ENCODE results near the gene PPP1R37.

Gene PPP1R37

GRCh38 chr19:45140533-45140932 lies 47.6 kb downstream of the PPP1R37 start:
- DNase-seq: no peak

DNA sequence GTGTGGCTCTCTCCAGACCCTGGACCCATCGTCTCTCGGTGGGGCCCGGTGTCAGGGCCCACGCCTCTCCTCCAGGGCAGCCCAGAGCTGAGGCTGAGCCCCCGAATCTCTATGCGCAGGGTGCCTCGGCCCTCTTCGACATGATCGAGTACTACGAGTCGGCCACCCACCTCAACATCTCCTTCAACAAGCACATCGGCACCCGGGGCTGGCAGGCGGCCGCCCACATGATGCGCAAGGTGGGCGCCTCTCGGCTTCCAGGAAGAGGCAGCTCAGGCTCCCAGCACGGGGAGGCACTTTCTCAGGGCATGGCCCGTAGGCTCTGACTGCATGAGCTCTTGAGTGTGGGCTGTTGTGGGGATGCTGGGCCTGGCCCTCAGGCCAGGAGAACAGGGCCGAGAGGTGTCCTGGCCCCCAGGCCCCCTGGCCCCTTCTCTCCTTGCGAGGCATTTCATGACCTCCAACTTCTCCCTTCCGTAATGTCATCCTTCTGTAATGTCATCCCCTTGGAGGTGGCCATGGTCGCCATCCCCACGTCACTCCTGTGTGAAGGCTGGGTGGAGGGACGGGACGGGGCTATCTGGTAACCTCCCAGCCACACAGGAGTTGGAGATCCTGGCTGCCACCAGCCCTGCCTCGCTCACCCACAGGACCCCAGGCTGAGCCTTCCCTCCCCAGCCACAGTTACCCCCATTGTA lies 48.4 kb downstream of the PPP1R37 start:
- DNase-seq: no peak

- DNase-seq: no peak
Measured at GRCh38 chr19:45142016-45142725, 49.2 kb downstream of the PPP1R37 start.

GRCh38 chr19:45142726-45143110 lies 49.7 kb downstream of the PPP1R37 start:
- no peak for DNase-seq

GRCh38 chr19:45144431-45145269 lies 51.7 kb downstream of the PPP1R37 start:
- DNase-seq: no peak

GRCh38 chr19:45145270-45146189 lies 52.6 kb downstream of the PPP1R37 start:
- no peak for DNase-seq

GRCh38 chr19:45146251-45146650 lies 53.3 kb downstream of the PPP1R37 start:
- DNase-seq: no peak

DNA sequence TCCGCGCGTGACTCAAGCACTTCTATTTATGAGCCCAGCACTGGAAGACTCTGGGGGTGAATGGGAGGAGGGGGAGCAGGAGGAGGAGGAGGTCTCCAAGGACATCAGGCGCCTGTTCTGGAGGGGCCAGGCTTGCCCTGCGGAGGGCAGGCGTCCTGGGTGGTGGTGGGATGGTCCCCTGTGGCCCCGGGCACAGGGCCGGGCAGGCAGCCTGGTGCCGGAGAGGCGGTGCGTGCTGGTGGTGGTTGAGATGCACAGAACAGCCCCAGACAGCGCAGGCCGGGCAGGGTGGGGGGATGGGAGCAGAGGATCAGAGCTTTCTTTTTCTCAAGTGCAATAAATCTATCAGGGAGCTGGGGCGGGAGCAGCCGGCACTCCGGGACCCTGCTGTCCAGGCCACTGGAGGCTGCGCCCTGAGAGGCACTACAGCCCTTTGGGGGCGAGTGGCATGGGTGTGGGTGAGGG lies 53.8 kb downstream of the PPP1R37 start:
- no peak for DNase-seq

- DNase-seq: no peak
Measured at GRCh38 chr19:45147835-45148676, 55.1 kb downstream of the PPP1R37 start.

DNA sequence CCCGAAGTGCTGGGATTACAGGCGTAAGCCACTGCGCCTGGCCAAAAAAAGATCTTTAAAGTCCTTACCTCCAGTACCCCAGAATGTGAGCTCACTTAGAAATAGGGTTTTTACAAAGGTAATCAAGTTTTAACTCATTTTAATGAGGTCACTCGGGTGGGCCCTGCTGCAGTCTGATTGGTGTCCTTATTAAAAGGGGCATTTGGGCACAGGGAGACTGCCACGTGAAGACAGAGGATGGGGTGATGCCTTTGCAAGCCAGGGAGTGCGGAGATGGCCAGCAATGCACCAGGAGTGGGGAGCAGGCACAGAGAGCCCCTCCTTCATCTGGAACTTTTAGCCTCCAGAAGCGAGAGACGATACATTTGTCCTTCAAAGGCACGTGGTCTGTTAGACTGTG lies 56.1 kb downstream of the PPP1R37 start:
- DNase-seq: no peak

DNA sequence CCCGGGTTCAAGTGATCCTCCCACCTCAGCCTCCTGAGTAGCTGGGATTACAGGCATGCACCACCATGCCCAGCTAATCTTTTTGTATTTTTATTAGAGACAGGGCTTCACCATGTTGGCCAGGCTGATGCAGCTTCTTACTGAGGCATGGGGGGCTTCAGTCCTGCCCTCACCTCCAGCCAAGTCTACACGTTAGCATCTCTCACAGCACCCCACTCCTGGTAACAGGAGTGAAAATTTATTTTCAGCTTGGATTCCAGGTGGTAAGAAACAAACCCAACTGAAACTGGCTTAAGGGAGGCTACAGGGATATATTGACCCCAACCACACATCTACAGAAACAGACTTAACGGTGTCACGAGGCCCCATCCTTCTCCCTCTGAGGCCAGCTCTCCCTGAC lies 57.2 kb downstream of the PPP1R37 start:
- no peak for DNase-seq

- no peak for DNase-seq
Measured at GRCh38 chr19:45150751-45151281, 57.8 kb downstream of the PPP1R37 start.

DNA sequence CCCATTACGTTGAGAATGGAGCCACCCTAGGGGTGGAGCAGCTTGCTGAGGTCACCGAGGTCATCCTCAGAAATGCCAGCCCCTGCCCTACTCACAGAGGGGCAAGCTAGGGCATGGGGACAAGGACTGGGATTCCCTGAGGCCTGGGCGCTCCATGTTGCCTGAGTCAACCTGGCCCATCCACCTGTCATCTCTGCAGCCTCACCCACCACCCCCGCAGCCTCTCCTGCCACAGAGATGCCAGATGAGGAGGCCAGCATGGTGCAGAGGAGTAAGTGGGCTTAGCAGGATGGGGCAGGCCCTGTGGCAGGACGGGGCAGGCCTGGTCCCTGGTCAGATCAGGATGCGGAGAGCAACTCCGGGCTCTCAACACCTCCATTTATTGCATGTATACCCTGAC lies 58.3 kb downstream of the PPP1R37 start:
- no peak for DNase-seq

DNA sequence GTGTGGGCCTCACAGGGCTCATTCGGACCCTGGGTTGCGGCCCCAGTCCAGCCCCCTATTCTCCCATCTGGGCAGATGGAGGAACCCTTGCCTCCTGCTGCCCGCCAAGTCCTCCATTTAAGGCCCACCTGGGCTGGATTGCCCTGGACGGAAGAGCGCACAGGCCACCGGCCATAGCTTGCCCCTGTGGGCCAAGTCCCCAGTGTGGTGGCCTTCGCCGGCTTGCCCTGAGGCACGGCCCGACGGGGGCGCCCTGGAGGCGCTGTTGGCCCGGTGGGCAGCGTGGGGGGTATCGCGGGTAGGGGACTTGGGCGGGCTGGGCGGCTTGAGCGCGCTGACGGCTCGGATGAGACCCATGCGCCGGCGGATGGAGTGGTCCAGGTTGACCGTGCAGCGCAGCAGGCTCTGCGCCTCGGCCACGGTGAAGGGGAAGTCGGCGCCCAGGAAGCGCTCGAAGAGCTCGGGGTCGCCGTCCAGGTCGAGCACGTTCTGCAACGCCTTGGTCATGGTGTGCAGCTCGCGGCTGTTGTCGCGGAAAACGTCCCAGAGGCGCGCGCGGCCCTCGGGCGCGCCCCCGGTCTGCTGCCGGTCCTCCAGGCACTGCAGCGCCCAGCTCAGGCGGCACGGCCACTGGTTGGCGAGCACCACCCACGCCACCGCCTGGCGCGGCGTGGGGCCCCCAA lies 59.0 kb downstream of the PPP1R37 start:
- DNase-seq: no peak

DNA sequence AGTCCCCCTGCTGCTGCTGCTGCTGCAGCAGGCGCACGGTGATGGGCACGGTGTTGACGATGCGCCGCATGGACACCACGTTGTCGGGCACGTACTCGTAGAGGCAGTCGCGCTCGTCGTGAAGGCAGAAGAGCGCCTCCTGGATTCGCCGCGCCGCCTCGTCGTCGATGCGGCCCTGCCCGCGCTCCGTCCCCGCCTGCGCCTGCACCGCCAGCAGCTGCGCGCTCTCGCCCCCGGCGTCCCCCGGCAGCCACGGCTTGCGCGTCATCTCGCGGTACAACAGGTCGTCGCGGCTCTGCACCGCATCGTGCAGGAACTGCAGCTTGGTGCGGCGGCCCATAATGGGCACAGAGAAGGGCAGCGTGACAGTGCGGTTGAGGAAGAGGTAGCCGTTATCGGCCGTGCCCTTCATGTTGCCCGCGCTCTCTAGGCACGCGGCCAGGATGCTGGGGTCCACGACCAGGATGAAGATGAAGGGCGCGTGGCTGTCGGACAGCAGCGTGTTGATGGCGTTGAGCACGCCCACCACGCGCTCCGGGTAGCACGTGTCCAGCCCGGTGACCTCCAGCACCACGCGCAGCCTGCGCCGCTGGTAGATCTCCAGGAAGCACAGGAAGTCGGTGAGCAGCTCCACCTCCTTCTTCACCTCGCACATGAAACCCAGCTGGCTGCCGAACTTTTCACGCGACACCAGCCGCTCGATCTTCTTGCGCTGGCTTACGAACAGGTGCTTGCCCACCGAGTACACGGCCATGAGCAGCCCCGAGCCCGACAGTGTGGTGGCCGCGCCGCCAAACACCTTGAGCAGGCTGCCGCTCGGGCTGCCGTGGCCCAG lies 59.7 kb downstream of the PPP1R37 start:
- DNase-seq: peak; percentile 42

DNA sequence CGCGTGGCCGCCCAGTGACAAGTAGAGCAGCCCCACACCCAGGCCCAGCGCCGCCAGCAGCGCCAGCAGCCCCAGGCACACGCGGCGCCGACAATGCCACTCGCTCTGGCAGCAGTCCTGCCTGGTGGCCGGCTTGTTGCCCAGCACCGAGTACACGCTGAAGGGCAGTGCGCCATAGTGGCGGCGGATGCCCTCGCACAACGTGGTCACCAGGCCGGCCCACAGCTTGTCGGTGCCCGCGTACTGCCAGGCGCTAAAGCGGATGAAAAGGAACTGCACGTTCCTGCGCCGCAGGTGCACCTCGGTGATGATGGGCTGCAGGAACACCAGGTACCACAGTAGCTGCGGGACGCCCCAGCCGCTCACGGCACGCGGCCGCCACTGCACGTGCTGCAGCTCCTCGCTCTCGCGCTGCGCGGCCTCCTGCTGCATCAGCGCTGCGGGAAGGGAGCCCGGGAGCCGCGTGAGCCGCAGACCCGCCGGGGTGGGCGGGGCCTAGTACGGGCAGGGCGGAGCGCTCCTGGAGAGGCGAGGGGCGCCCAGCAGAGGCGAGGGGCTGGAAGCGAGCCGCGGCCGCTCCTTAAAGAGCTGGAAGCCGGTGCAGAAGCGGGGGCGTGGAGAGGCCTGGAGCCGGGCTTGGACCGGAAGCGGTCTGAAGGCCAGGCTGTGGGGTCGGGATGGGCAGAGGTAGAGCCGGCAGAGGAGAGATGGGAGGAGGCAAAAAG lies 60.5 kb downstream of the PPP1R37 start:
- DNase-seq: peak; percentile 40

- DNase-seq: no peak
Measured at GRCh38 chr19:45154064-45154827, 61.3 kb downstream of the PPP1R37 start.

- DNase-seq: no peak
Measured at GRCh38 chr19:45156011-45156630, 63.1 kb downstream of the PPP1R37 start.
